Loucy (cell line): Measurements from ENCODE around the gene ARHGAP22.

ENCODE experiments used
- H2AFZ ChIP-seq: fragments of 200-600 bp; sonication (generic); 2 replicates; pipeline ENCODE4 v1.6.0; 2016; ENCODE audit warnings: antibody characterized with exemption, mild to moderate bottlenecking, low read length, moderate library complexity
- H3F3A ChIP-seq: fragments of 200-600 bp; 2 replicates; pipeline ENCODE4 v1.6.0; 2016; ENCODE audit warnings: antibody characterized with exemption, low read depth, mild to moderate bottlenecking
- H3K27me3 ChIP-seq: fragments of 200-600 bp; sonication (generic); 2 replicates; pipeline ENCODE4 v1.6.1; 2014; ENCODE audit warnings: low read length, mild to moderate bottlenecking; ENCODE audit not compliant: insufficient read depth, poor library complexity, severe bottlenecking
- H3K36me3 ChIP-seq: fragments of 200-600 bp; sonication (generic); 2 replicates; pipeline ENCODE4 v1.6.1; 2016; ENCODE audit warnings: low read length; ENCODE audit not compliant: insufficient read depth
- H3K4me1 ChIP-seq: fragments of 200-600 bp; sonication (generic); 2 replicates; pipeline ENCODE4 v1.5.1; 2014; ENCODE audit warnings: low read length, mild to moderate bottlenecking; ENCODE audit not compliant: insufficient read depth, poor library complexity, severe bottlenecking
- H3K4me2 ChIP-seq: fragments of 200-600 bp; sonication (generic); 2 replicates; pipeline ENCODE4 v1.6.0; 2014; ENCODE audit warnings: antibody characterized with exemption, low read length, low read depth, mild to moderate bottlenecking; ENCODE audit not compliant: poor library complexity, severe bottlenecking
- H3K4me3 ChIP-seq: fragments of 200-600 bp; sonication (generic); 2 replicates; pipeline ENCODE4 v1.5.1; 2014; ENCODE audit warnings: low read length, mild to moderate bottlenecking, mixed read lengths; ENCODE audit not compliant: poor library complexity, severe bottlenecking
- H3K79me2 ChIP-seq: fragments of 200-600 bp; sonication (generic); 2 replicates; pipeline ENCODE4 v1.6.1; 2014; ENCODE audit warnings: low read length; ENCODE audit not compliant: insufficient read depth
- H3K9ac ChIP-seq: fragments of 200-600 bp; sonication (generic); 2 replicates; pipeline ENCODE4 v1.6.0; 2014; ENCODE audit warnings: mild to moderate bottlenecking, low read depth, low read length, moderate library complexity; ENCODE audit not compliant: poor library complexity, severe bottlenecking
- H3K9me2 ChIP-seq: fragments of 200-600 bp; sonication (generic); replicated peaks from 2 replicates; pipeline ENCODE4 v1.6.1; 2016; ENCODE audit warnings: low read depth, low read length, mixed read lengths
- H3K9me3 ChIP-seq: fragments of 200-600 bp; sonication (generic); 2 replicates; pipeline ENCODE4 v1.6.1; 2014; ENCODE audit warnings: mild to moderate bottlenecking, antibody characterized with exemption, low read length, low read depth; ENCODE audit not compliant: insufficient read depth
- H4K20me1 ChIP-seq: fragments of 200-600 bp; sonication (generic); 2 replicates; pipeline ENCODE4 v1.6.0; 2014; ENCODE audit warnings: antibody characterized with exemption, low read length, mild to moderate bottlenecking; ENCODE audit not compliant: insufficient read depth, poor library complexity, severe bottlenecking
- CTCF ChIP-seq: fragments of 200-600 bp; sonication (generic); conservative IDR thresholded peaks from 2 replicates; pipeline ENCODE4 v1.5.1; 2014; ENCODE audit warnings: mild to moderate bottlenecking, antibody characterized with exemption, low read length
- EZH2phosphoT487 ChIP-seq: fragments of 200-600 bp; IDR thresholded peaks from 2 replicates; pipeline ENCODE4 v1.6.1; 2018; ENCODE audit warnings: antibody characterized with exemption, mild to moderate bottlenecking, moderate library complexity, borderline replicate concordance

The ARHGAP22 gene

DNA sequence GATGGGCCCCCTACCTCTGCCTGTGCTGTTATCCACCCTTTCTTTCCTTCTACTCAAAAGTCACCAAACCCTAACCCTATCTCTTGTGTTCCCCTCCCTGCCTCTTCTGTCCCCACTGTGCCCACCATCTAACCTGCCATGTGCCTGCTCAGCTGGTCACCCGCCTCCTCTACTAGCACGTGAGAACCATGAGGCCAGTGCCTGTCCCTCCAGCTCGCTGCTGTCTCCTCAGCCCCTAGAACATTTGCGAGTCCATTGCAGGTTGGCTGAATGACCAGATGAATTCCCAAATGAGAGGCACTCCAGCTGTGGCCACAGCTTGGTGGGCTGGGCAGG is 129.0 kb downstream of the ARHGAP22 start:
- no peaks in the 10 kb centered on the region for H3K9me2 ChIP-seq
- H2AFZ ChIP-seq = no peak overlapping the region
- H4K20me1 ChIP-seq = no peaks in the 10 kb centered on the region
- H3K9ac ChIP-seq = no peak overlapping the region
- H3K79me2 ChIP-seq = no peaks in the 10 kb centered on the region
- peaks cover 12% of the 10 kb centered on the region for H3K4me1 ChIP-seq
- TF ChIP-seq EZH2phosphoT487 = no peak
- TF ChIP-seq CTCF = no peak
- no peaks in the 10 kb centered on the region for H3K27me3 ChIP-seq
- H3K9me3 ChIP-seq = no peaks in the 10 kb centered on the region
- H3K36me3 ChIP-seq = no peaks in the 10 kb centered on the region
- H3K4me2 ChIP-seq = no peak overlapping the region
- no peak overlapping the region for H3K4me3 ChIP-seq
- H3F3A ChIP-seq = no peaks in the 10 kb centered on the region

- no peaks in the 10 kb centered on the region for H3K27me3 ChIP-seq
- H3K36me3 ChIP-seq = no peaks in the 10 kb centered on the region
- no peaks in the 10 kb centered on the region for H3K9me2 ChIP-seq
- H4K20me1 ChIP-seq = no peaks in the 10 kb centered on the region
- no peaks in the 10 kb centered on the region for H3K9me3 ChIP-seq
- peaks cover 22% of the 10 kb centered on the region for H3K4me1 ChIP-seq
- TF ChIP-seq EZH2phosphoT487 = no peak
- TF ChIP-seq CTCF = no peak
- H3F3A ChIP-seq = peaks cover under 1% of the 10 kb centered on the region; the same call in 1 of the 2 replicates
- H3K4me3 ChIP-seq = no peak overlapping the region
- H3K9ac ChIP-seq = no peak overlapping the region
- no peaks in the 10 kb centered on the region for H3K79me2 ChIP-seq
- H2AFZ ChIP-seq = peak overlapping the region; percentile 66; the same call in 1 of the 2 replicates
- H3K4me2 ChIP-seq = no peak overlapping the region
Measured at GRCh38 chr10:48474765-48475365, 130.0 kb downstream of the ARHGAP22 start.

- H3K4me1 ChIP-seq = peaks cover 34% of the 10 kb centered on the region
- H2AFZ ChIP-seq = no peak overlapping the region
- H3K9ac ChIP-seq = no peak overlapping the region
- peaks cover 3% of the 10 kb centered on the region; the same call in 1 of the 2 replicates for H3F3A ChIP-seq
- no peak overlapping the region for H3K4me3 ChIP-seq
- TF ChIP-seq CTCF (no peak), EZH2phosphoT487 (no peak)
- H3K36me3 ChIP-seq = no peaks in the 10 kb centered on the region
- H4K20me1 ChIP-seq = no peaks in the 10 kb centered on the region
- H3K79me2 ChIP-seq = peaks cover 9% of the 10 kb centered on the region; the same call in 1 of the 2 replicates
- H3K9me3 ChIP-seq = no peaks in the 10 kb centered on the region
- no peaks in the 10 kb centered on the region for H3K9me2 ChIP-seq
- no peak overlapping the region for H3K4me2 ChIP-seq
- no peaks in the 10 kb centered on the region for H3K27me3 ChIP-seq
Measured at GRCh38 chr10:48473704-48474103, 131.2 kb downstream of the ARHGAP22 start.
